Forelimb muscle (tissue), 1 donor: ENCODE results near the gene TSFM. TPM values are rescaled to one million over a fixed set of nuclear protein-coding genes. Genes with fewer than 3 reads are reported as not detected.
A peak's percentile ranks its signal among the peaks of the same experiment; 100 is the strongest.

Source experiments
- DNase-seq: peaks from one replicate; pipeline ENCODE4 v3.0.0-alpha.2; 2013; ENCODE audit warnings: low read depth
- polyA plus RNA-seq: library from polyadenylated mRNA; unstranded; fragments of 120-200 nt; gene quantifications from one replicate; pipeline ENCODE4 v1.2.1, GENCODE V29; 2013; ENCODE audit not compliant: insufficient read length

The TSFM gene
- polyA plus RNA-seq, 1 donor = 30.0 TPM

GRCh38 chr12:57834086-57834876 lies 51.7 kb downstream of the TSFM start:
- DNase-seq = no peak

- no peak for DNase-seq
These were observed 53.0 kb downstream of the TSFM start for GRCh38 chr12:57835366-57836288.

- DNase-seq = peak; percentile 79
These were observed 54.1 kb downstream of the TSFM start for GRCh38 chr12:57836442-57837375.

GRCh38 chr12:57837864-57838562 lies 55.4 kb downstream of the TSFM start:
- DNase-seq = no peak

GRCh38 chr12:57838594-57839302 lies 56.2 kb downstream of the TSFM start:
- DNase-seq = no peak

GRCh38 chr12:57839996-57840395 lies 57.4 kb downstream of the TSFM start:
- DNase-seq = no peak

GRCh38 chr12:57840726-57841125 lies 58.1 kb downstream of the TSFM start:
- no peak for DNase-seq

- no peak for DNase-seq
These were observed 58.9 kb downstream of the TSFM start for GRCh38 chr12:57841445-57841844.

GRCh38 chr12:57842342-57843294 lies 60.0 kb downstream of the TSFM start:
- DNase-seq = no peak

- DNase-seq = no peak
These were observed 62.3 kb downstream of the TSFM start for GRCh38 chr12:57844709-57845477.

GRCh38 chr12:57845478-57846284 lies 63.1 kb downstream of the TSFM start:
- DNase-seq = no peak

- DNase-seq = no peak
These were observed 63.6 kb downstream of the TSFM start for GRCh38 chr12:57846285-57846576.

- peak; percentile 96 for DNase-seq
These were observed 64.2 kb downstream of the TSFM start, which contains the start of gene CTDSP2 for GRCh38 chr12:57846577-57847319. CTDSP2 (minus strand) TSS chr12:57846729; CDS start chr12:57846435, 294 bp downstream.
